Measurements from ENCODE around the gene CCDC85A. TPM values are rescaled to one million over a fixed set of nuclear protein-coding genes. Genes with fewer than 3 reads are reported as not detected.

Gene CCDC85A
- total and polyA plus RNA-seq, 9 donors: 0.17 to 6.8 (median 0.65) TPM

GRCh38 chr2:56376699-56377665, 193.2 kb downstream of the CCDC85A start:
- no peaks in the 10 kb centered on the region for H3K9me3 ChIP-seq
- no peaks in the 10 kb centered on the region for H3K36me3 ChIP-seq
- H3K4me3 ChIP-seq: no peak overlapping the region
- no peak for DNase-seq
- intact Hi-C loops (cut with DNase I): loop anchor here in 1 of 4 donors (10.0 kb wide), 1 partner anchor 1018 kb away; no protein-coding TSS in a partner anchor
- no peaks in the 10 kb centered on the region for H3K27me3 ChIP-seq
- TF ChIP-seq EP300 (IDR thresholded peaks at IDR 0.05) (no peak), POLR2A (IDR thresholded peaks at IDR 0.05) (no peak), CTCF (IDR thresholded peaks at IDR 0.05) (no peak)
- WGBS, 3 donors: 80 to 86% (median 85%) methylated on average over 2 of the region's 2 CpGs
- no peaks in the 10 kb centered on the region for H3K4me1 ChIP-seq (ENCODE audit: insufficient read depth)
- H3K27ac ChIP-seq: no peak overlapping the region

DNA sequence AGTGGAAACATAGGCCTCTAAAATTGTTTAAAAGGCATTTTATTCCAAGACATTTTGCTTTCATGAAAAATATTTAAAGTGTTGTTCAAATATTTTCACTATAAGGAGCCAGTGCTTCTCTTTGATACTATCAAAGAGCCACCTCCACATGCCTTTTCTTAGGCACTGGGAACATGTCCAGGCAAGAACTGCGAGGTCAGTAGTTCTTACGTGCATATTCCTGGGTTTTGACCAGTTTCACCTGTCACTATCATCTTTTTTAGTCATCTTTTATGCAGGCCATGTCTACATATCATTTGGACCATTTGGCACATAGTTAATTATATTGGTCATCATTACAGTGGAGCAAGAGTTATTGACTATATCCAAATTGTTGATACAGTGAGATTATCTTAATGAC, 195.3 kb downstream of the CCDC85A start:
- Histone ChIP-seq H3K27me3 (no peaks in the 10 kb centered on the region), H3K27ac (no peak overlapping the region), H3K36me3 (no peaks in the 10 kb centered on the region), H3K4me1 (ENCODE audit: insufficient read depth) (no peaks in the 10 kb centered on the region), H3K9me3 (no peaks in the 10 kb centered on the region), H3K4me3 (no peak overlapping the region)
- TF ChIP-seq POLR2A (IDR thresholded peaks at IDR 0.05) (no peak), EP300 (IDR thresholded peaks at IDR 0.05) (no peak), CTCF (IDR thresholded peaks at IDR 0.05) (no peak)
- intact Hi-C loops (cut with DNase I): loop anchor here in 1 of 4 donors (10.0 kb wide), 1 partner anchor 1016 kb away; no protein-coding TSS in a partner anchor
- DNase-seq: no peak
- WGBS, 3 donors: 64 to 77% (median 74%) methylated on average over 2 of the region's 2 CpGs

DNA sequence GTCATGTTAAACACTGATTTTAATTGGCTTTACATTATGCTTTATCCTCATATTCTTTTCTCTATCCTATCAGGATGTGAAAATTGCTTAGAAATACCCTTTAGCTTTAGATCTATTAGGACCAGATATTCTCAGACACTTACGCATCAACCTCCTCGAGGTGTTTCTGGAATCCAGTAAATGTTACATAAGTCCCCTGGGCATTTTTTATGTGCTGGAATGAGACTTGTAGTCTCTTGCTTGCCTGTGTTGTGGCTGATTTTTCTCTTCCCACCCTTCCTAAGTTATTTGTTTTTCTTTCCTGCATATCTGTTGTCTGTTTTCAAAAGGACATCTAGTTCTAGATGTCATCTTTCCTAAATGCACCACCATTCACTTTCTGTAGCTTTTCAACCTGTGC, 197.1 kb downstream of the CCDC85A start:
- no peaks in the 10 kb centered on the region for H3K36me3 ChIP-seq
- no peak overlapping the region for H3K27ac ChIP-seq
- H3K4me1 ChIP-seq (ENCODE audit: insufficient read depth): no peaks in the 10 kb centered on the region
- intact Hi-C loops (cut with DNase I): no loop called here
- H3K4me3 ChIP-seq: no peak overlapping the region
- no peak for DNase-seq
- 65 to 81% (median 66%) methylated on average over 2 of the region's 2 CpGs for WGBS, 3 donors
- TF ChIP-seq CTCF (IDR thresholded peaks at IDR 0.05) (no peak), POLR2A (IDR thresholded peaks at IDR 0.05) (no peak), EP300 (IDR thresholded peaks at IDR 0.05) (no peak)
- H3K9me3 ChIP-seq: no peaks in the 10 kb centered on the region
- H3K27me3 ChIP-seq: no peaks in the 10 kb centered on the region

GRCh38 chr2:56382466-56382865, 198.7 kb downstream of the CCDC85A start:
- Histone ChIP-seq H3K27me3 (no peaks in the 10 kb centered on the region), H3K4me1 (ENCODE audit: insufficient read depth) (no peaks in the 10 kb centered on the region), H3K36me3 (no peaks in the 10 kb centered on the region), H3K9me3 (no peaks in the 10 kb centered on the region), H3K27ac (no peak overlapping the region), H3K4me3 (no peak overlapping the region)
- intact Hi-C loops (cut with DNase I): no loop called here
- no peak for DNase-seq
- no peak for TF ChIP-seq POLR2A (IDR thresholded peaks at IDR 0.05)
- no peak for TF ChIP-seq EP300 (IDR thresholded peaks at IDR 0.05)
- TF ChIP-seq CTCF (IDR thresholded peaks at IDR 0.05): no peak
- 0% methylated on average over 1 of the region's 1 CpG for WGBS, 3 donors

All from ovary (tissue), 9 donors.